Astrocyte of the spinal cord (primary cell): ENCODE data around the gene PIGN.
"Not testable (repeated sequence)": the region's sequence is repeated elsewhere in the genome, so short reads cannot be mapped to it uniquely, and the experiment has no call there.

Experiments used
- DNase-seq: peaks from one replicate; pipeline ENCODE4 v3.0.0; 2011; ENCODE audit warnings: low read depth, low spot score
- H3K4me3 ChIP-seq: 2 replicates; pipeline ENCODE4 v1.5.1; 2011; ENCODE audit warnings: low read depth, mild to moderate bottlenecking, low read length, moderate library complexity
- in situ Hi-C: cut with HindIII; loops from 2 replicates; pipeline ENCODE4 v1.10.0; 2017; ENCODE audit warnings: low sequenced_read_pairs
- TF ChIP-seq, protein P1 (sequence below): IDR thresholded peaks from 2 replicates; pipeline ENCODE4 v1.5.1; 2012; ENCODE audit warnings: low read depth, mild to moderate bottlenecking, low read length, inconsistent platforms

Gene PIGN

DNA sequence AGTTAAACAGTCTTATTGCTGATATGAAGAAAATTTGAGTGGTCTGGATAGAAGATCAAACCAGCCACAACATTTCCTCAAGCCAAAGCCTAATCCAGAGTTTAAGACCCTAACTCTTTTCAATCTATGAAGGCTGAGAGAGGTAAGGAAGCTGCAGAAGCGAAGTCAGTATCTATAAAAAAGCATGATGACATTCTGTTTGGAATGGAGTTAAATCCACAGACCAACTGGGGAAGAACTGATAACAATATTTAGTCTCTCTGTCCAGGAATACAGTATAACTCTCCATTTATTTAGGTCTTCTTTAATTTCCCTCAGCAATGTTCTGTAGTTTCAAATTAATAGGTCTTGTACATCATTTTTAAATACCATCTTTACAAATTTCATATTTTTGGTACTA is 16.0 kb downstream of the PIGN start:
- in situ Hi-C loops: no loop called here

DNA sequence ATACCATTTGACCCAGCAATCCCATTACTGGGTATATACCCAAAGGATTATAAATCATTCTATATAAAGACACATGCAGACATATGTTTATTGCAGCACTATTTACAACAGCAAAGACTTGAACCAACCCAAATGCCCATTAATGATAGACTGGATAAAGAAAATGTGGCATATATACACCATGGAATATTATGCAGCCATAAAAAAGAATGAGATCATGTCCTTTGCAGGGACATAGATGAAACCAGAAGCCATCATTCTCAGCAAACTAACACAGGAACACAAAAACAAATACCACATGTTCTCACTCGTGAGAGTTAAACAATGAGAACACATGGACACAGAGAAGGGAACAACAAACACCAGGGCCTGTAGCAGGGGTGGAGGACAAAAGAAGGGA is 20.3 kb downstream of the PIGN start:
- H3K4me3 ChIP-seq, DNase-seq, in situ Hi-C loops: not testable (repeated sequence)

More for the DNA sequence above, 16.0 kb downstream of the PIGN start:
- H3K4me3 ChIP-seq: no peak overlapping the region
- no peak for DNase-seq
- TF ChIP-seq, protein P1, sequence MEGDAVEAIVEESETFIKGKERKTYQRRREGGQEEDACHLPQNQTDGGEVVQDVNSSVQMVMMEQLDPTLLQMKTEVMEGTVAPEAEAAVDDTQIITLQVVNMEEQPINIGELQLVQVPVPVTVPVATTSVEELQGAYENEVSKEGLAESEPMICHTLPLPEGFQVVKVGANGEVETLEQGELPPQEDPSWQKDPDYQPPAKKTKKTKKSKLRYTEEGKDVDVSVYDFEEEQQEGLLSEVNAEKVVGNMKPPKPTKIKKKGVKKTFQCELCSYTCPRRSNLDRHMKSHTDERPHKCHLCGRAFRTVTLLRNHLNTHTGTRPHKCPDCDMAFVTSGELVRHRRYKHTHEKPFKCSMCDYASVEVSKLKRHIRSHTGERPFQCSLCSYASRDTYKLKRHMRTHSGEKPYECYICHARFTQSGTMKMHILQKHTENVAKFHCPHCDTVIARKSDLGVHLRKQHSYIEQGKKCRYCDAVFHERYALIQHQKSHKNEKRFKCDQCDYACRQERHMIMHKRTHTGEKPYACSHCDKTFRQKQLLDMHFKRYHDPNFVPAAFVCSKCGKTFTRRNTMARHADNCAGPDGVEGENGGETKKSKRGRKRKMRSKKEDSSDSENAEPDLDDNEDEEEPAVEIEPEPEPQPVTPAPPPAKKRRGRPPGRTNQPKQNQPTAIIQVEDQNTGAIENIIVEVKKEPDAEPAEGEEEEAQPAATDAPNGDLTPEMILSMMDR: no peak

DNA sequence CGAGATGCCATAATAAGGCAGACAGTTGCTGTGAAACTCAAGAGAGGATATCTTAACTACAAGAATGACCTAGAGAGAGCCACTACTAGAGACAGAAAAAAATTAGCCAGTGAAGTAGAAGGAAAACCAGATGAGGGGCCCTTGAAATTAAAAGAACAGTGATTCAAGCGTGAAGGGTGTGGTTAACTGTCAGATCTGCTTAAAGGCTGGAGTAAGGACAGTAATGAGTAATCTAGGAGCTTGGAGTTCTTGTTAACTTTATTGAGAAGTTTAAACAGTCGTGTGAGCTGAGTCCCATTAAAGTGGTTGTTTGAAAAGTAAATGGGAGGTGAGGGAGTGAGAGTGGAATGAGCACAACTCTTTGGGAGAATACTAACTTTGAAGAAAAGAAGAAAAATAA is 21.3 kb downstream of the PIGN start:
- no peak overlapping the region for H3K4me3 ChIP-seq
- in situ Hi-C loops: no loop called here
- TF ChIP-seq, protein P1: no peak
- no peak for DNase-seq

DNA sequence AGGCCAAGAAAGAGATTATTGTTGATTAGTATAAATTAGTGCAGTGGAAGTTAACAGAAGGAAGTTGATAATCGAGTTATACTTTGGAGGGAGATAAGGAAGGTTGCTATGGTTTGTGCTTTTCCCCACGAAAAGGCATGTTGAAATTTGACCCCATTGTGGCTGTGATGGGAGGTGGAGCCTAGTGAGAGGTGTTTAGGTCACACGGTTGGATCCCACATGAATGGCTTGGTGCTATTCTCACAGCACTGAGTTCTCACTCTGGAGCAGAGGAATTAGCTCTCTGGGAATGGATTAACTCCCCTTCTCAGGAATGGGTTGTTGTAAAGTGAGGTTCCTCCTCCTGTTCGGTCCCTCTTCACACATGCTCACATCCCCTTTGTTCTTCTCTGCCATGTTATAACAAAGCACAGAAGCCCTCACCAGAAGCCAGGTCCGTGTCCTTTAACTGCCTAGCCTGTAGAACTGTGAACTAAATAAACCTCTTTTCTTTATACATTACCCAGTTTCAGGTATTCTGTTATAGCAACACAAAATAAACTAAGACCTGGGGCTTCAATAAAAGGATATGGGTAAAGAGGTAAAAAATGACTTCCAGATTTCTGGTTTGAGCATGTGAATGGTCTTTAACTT is 21.9 kb downstream of the PIGN start:
- in situ Hi-C loops: no loop called here
- TF ChIP-seq, protein P1: no peak
- DNase-seq: no peak

DNA sequence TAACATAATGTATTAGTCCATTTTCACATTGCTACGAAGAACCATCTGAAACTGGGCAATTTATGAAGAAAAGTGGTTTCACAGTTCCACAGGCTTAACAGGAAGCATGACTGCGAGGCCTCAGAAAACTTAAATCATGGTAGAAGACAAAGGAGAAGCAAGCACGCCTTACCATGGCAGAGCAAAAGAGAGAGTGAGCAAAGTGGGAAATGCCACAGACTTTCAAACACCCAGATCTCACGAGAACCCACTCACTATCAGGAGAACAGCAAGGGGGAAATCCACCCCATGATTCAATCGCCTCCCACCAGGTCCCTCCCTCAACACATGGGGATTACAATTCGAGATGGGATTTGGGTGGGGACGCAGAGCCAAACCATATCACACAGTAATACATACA is 22.5 kb downstream of the PIGN start:
- in situ Hi-C loops: no loop called here
- no peak for DNase-seq
- TF ChIP-seq, protein P1: no peak
- H3K4me3 ChIP-seq: no peak overlapping the region

More for the DNA sequence above, 21.9 kb downstream of the PIGN start:
- no peak overlapping the region for H3K4me3 ChIP-seq

DNA sequence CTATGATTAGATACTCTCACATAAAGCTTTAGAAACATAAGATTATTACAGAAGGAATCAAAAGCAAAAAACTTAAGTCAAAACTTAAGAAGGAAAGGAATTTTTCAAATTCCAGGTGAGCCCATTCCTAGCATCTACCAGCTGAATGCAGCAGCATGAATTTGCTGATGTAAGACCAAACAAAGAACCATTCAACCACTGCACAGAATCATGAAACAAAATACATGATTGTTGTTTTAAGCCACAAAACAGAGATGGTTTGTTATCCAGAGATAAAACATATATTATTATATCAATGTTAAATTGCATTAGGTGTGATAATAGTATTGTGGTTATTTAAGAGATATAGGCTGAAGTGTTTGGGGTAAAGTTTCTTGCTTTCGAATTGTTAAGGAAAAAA is 29.0 kb downstream of the PIGN start:
- TF ChIP-seq, protein P1: no peak
- in situ Hi-C loops: no loop called here
- H3K4me3 ChIP-seq: no peak overlapping the region
- no peak for DNase-seq

DNA sequence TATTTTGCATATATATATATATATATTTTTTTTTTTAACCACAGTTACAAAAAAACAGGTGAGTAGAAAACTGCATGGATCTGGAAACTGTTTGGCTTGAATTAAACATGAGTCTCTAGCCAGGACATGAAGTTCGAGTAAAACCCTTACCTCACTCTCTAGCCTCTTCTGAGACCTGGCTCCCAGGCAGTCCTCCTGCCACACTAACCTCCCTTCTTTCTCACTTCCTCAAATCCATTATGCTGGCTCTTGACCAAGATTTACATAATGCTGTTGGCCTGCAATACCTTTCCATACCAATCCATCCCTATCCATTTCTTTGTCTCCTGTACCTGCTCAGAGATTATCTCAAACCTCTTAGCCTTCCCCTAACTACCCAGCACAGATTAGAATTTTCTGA is 34.0 kb downstream of the PIGN start:
- in situ Hi-C loops: no loop called here
- no peak overlapping the region for H3K4me3 ChIP-seq
- TF ChIP-seq, protein P1: no peak
- DNase-seq: no peak
